ENCODE results near the gene UBE2O.

UBE2O gene

DNA sequence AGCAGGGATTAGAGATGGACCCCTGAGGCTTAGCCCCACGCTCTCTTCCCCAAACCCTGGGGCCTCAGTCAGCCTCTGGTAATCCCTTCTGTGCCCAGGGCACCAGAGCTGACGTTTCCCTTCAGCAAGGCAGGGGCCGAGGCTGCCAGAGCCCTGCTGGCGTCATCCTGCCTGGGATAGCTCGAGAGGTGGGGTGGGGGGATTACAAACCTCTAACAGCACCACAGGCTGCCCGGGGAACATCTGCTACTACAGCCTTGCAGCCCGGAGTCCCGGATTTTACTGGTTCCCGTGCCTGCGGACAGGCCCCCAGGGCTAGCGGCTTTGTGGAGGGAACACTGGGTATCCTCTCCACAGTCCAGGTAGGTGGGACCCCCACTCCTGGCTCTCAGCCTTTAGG, 14.4 kb upstream of the UBE2O start, which contains the start of gene AANAT:
AANAT (plus strand) TSS at position 238 of the 400 bp plus-strand sequence. CDS start 1,144 bp downstream, outside the sequence.
- no peak for TF ChIP-seq MYC (IDR thresholded peaks at IDR 0.05; ENCODE audit: low read depth, low read length)
- TF ChIP-seq, protein P1, sequence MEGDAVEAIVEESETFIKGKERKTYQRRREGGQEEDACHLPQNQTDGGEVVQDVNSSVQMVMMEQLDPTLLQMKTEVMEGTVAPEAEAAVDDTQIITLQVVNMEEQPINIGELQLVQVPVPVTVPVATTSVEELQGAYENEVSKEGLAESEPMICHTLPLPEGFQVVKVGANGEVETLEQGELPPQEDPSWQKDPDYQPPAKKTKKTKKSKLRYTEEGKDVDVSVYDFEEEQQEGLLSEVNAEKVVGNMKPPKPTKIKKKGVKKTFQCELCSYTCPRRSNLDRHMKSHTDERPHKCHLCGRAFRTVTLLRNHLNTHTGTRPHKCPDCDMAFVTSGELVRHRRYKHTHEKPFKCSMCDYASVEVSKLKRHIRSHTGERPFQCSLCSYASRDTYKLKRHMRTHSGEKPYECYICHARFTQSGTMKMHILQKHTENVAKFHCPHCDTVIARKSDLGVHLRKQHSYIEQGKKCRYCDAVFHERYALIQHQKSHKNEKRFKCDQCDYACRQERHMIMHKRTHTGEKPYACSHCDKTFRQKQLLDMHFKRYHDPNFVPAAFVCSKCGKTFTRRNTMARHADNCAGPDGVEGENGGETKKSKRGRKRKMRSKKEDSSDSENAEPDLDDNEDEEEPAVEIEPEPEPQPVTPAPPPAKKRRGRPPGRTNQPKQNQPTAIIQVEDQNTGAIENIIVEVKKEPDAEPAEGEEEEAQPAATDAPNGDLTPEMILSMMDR (IDR thresholded peaks at IDR 0.05; ENCODE audit: low read depth, low read length), result no peak
- TF ChIP-seq POLR2A (IDR thresholded peaks at IDR 0.05; ENCODE audit: extremely low read depth, insufficient read length), result no peak
- TF ChIP-seq, protein P2, sequence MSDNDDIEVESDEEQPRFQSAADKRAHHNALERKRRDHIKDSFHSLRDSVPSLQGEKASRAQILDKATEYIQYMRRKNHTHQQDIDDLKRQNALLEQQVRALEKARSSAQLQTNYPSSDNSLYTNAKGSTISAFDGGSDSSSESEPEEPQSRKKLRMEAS (IDR thresholded peaks at IDR 0.05; ENCODE audit: low read depth, low read length), result no peak
- no peak for DNase-seq (ENCODE audit: low read depth)
- H3K4me3 ChIP-seq (ENCODE audit: low read depth, low read length), result no peak within 1 kb of the TSS

DNA sequence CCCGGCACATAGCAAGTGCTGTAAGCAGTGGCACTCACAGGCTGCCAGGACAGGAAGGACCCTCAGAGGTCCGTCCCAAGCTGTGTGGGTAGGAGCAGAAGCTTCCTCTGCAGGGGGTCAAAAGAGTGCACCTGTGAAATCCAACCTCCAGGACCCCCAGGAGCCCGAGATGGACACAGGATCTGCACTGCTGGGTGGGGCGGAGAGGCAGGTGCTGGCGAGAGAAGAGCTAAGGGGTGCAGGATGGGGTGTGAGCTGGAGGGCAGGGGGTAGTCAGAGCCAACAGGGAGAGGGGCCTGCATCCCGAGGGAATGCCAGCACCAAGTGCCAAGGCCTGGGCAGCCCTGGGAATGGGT, 13.8 kb upstream of the UBE2O start:
- TF ChIP-seq, protein P2 (IDR thresholded peaks at IDR 0.05; ENCODE audit: low read depth, low read length), result no peak
- TF ChIP-seq, protein P1 (IDR thresholded peaks at IDR 0.05; ENCODE audit: low read depth, low read length), result no peak
- TF ChIP-seq POLR2A (IDR thresholded peaks at IDR 0.05; ENCODE audit: extremely low read depth, insufficient read length) (no peak), MYC (IDR thresholded peaks at IDR 0.05; ENCODE audit: low read depth, low read length) (no peak)
- no peak for DNase-seq (ENCODE audit: low read depth)
- no peak overlapping the region for H3K4me3 ChIP-seq (ENCODE audit: low read depth, low read length)

DNA sequence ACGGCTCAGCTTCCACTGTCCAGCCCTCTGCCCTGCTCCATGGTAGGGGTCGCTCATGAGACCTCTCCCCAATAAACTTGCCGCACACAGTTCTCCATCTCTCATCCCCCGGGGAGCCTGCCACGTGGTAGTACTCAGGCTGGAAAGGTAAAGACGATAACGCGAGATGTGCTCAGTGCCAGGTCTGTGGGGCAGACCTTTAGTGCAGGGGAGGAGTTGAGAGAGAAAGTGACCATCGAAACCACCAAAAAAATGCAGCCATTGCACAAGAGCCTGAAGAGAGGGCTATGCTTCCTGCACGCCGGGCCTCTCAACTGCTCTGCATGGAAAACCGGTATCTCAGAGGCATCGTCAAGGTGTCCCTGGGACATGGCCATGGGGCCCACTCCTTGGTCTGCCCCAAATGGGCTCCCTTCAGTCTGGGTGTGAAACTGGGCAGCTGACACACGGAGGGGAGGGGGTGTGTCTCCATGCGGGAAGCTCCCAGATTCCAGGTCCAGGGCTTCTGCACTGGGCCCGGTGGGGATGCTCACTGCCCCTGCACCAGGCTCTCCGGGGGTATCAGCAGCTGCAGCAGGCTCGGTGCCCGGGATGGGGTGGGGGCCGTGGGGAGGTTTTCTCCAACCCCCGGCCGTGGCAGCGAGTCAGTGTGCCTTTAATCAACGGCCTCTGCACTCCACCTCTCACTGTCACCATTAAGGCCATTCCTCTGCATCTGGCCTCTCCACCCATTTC, 9.8 kb upstream of the UBE2O start:
- TF ChIP-seq, protein P1 (IDR thresholded peaks at IDR 0.05; ENCODE audit: low read depth, low read length), result no peak
- TF ChIP-seq POLR2A (IDR thresholded peaks at IDR 0.05; ENCODE audit: extremely low read depth, insufficient read length) (no peak), MYC (IDR thresholded peaks at IDR 0.05; ENCODE audit: low read depth, low read length) (no peak)
- TF ChIP-seq, protein P2 (IDR thresholded peaks at IDR 0.05; ENCODE audit: low read depth, low read length), result no peak
- DNase-seq (ENCODE audit: low read depth), result peak; percentile 7
- H3K4me3 ChIP-seq (ENCODE audit: low read depth, low read length), result no peak overlapping the region

DNA sequence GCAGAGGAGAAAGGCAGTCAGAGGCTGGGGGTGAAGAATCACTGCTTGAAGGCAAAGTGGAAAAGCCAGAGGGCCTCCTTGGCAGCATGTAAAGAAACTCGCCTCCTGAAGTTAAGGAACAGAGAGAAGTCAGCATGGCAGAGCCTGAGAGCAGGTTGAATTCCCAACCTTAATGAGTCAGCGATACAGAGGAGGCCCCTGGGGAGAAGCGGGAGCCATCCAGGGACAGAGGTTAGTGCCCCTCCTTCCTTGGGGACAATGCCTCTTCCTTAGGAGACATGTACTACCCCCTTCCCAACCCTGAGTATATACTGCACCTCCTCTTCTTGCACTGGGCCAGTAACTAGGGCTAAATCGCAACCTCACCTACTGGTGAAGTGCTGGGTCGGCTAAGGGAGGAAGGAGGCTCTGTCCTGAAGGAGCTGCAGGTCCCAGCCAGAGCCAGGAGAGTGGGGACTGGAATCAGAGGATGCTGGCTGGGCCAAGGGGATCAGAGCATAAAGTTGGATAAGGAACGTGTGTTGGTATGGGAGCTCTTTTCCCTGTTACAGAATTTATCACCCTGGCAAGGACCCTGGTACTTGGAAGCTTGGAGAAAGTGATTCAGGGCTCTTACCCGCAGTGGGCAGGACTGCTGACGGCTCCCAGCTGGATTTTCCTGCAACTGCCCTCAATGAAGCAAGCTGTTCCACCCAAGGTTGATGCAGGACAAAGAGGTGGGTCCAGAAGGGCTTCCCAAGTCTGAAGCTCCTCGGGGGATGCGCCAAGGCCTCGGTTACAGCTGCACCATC, 9.0 kb upstream of the UBE2O start:
- no peak for DNase-seq (ENCODE audit: low read depth)
- no peak overlapping the region for H3K4me3 ChIP-seq (ENCODE audit: low read depth, low read length)
- TF ChIP-seq, protein P2 (IDR thresholded peaks at IDR 0.05; ENCODE audit: low read depth, low read length), result no peak
- TF ChIP-seq POLR2A (IDR thresholded peaks at IDR 0.05; ENCODE audit: extremely low read depth, insufficient read length) (no peak), MYC (IDR thresholded peaks at IDR 0.05; ENCODE audit: low read depth, low read length) (no peak)
- TF ChIP-seq, protein P1 (IDR thresholded peaks at IDR 0.05; ENCODE audit: low read depth, low read length), result no peak

DNA sequence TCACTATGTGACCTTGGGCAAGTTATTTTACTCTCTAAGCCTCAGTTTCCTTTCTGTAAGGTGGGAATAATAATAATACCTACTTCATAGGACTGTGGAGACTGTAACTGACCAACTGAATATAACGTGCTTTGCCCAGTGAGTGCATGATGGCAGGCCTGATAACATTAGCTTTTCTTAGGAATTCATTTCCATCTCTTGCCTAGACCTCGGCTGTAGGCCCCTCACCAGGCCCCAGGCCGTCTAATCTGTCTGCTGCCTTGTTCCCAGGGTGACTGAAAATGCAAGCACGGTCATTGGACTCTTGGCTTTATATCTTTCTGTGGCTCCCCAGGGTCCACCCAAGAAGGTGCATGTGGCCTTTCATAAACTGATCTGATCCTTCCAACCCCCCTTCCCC, 6.7 kb upstream of the UBE2O start:
- TF ChIP-seq POLR2A (IDR thresholded peaks at IDR 0.05; ENCODE audit: extremely low read depth, insufficient read length) (no peak), MYC (IDR thresholded peaks at IDR 0.05; ENCODE audit: low read depth, low read length) (no peak)
- TF ChIP-seq, protein P2 (IDR thresholded peaks at IDR 0.05; ENCODE audit: low read depth, low read length), result no peak
- TF ChIP-seq, protein P1 (IDR thresholded peaks at IDR 0.05; ENCODE audit: low read depth, low read length), result no peak
- no peak overlapping the region for H3K4me3 ChIP-seq (ENCODE audit: low read depth, low read length)
- DNase-seq (ENCODE audit: low read depth), result no peak
